Small intestine (tissue), 7 donors: ENCODE data around the gene ANP32E. TPM values are rescaled to one million over a fixed set of nuclear protein-coding genes. Genes with fewer than 3 reads are reported as not detected.

Experiments
- DNase-seq, 2 donors: peaks; one replicate each; pipeline versions ENCODE4 v3.0.0 to v3.0.0-alpha.2; 2013
- FAIRE-seq: peaks from 2 replicates; lab custom pipeline; 2012; peaks lifted over from hg19 to GRCh38; lab: Jason Lieb, UNC
- H3K27ac ChIP-seq, 3 donors: one replicate each; pipeline ENCODE4 v1.5.1; 2013; ENCODE audit warnings: low read length in 2 of 3, mild to moderate bottlenecking in 2 of 3, control low read depth in 1 of 3, inconsistent platforms in 1 of 3, low read depth in 1 of 3, moderate library complexity in 1 of 3
- H3K27me3 ChIP-seq, 3 donors: one replicate each; pipeline ENCODE4 v1.6.1; 2013; ENCODE audit warnings: low read length in 3 of 3, inconsistent platforms in 1 of 3; ENCODE audit not compliant: control insufficient read depth in 3 of 3, insufficient read depth in 3 of 3
- H3K36me3 ChIP-seq, 3 donors: one replicate each; pipeline ENCODE4 v1.6.1; 2013; ENCODE audit warnings: low read length in 3 of 3, inconsistent platforms in 1 of 3, low read depth in 1 of 3, mild to moderate bottlenecking in 1 of 3, moderate library complexity in 1 of 3; ENCODE audit not compliant: control insufficient read depth in 3 of 3, insufficient read depth in 2 of 3
- H3K4me1 ChIP-seq, 3 donors: one replicate each; pipeline ENCODE4 v1.6.1; 2013; ENCODE audit warnings: low read length in 2 of 3, inconsistent platforms in 1 of 3, low read depth in 1 of 3, mild to moderate bottlenecking in 1 of 3, moderate library complexity in 1 of 3; ENCODE audit not compliant: control insufficient read depth in 3 of 3, insufficient read depth in 2 of 3
- H3K4me3 ChIP-seq, 3 donors: one replicate each; pipeline ENCODE4 v1.5.1; 2013; ENCODE audit warnings: low read length in 3 of 3, control low read depth in 1 of 3, inconsistent platforms in 1 of 3, low read depth in 1 of 3, mild to moderate bottlenecking in 1 of 3, moderate library complexity in 1 of 3
- H3K9me3 ChIP-seq, 2 donors: one replicate each; pipeline ENCODE4 v1.6.1; 2013; ENCODE audit warnings: low read depth in 1 of 2, low read length in 1 of 2; ENCODE audit not compliant: control insufficient read depth in 2 of 2, insufficient read depth in 1 of 2
- WGBS, 3 donors: extraction: QIAGEN DNeasy Blood & Tissue Kit; methylation state at CpG; one replicate each; pipeline ENCODE4 v1.1.7; 2013; 5-methylcytosine and 5-hydroxymethylcytosine counted together
- polyA plus RNA-seq, 4 donors: library from polyadenylated mRNA; stranded (reverse) in 3 of 4; unstranded in 1 of 4; fragments of 200-250 nt in 3 of 4; fragments of 120-200 nt in 1 of 4; gene quantifications; one replicate each; pipeline versions ENCODE4 v1.2.1 to v1.2.3, GENCODE V29; 2013
- donor health status: healthy with polysubstance abuse.
- donor health status: control.
- donor health status: control.
- donor health status: Bipolar disorder and iron deficiency.
- donor health status: healthy.

Gene ANP32E
- polyA plus RNA-seq, 4 donors = 13.2 to 46.7 (median 30.6) TPM

DNA sequence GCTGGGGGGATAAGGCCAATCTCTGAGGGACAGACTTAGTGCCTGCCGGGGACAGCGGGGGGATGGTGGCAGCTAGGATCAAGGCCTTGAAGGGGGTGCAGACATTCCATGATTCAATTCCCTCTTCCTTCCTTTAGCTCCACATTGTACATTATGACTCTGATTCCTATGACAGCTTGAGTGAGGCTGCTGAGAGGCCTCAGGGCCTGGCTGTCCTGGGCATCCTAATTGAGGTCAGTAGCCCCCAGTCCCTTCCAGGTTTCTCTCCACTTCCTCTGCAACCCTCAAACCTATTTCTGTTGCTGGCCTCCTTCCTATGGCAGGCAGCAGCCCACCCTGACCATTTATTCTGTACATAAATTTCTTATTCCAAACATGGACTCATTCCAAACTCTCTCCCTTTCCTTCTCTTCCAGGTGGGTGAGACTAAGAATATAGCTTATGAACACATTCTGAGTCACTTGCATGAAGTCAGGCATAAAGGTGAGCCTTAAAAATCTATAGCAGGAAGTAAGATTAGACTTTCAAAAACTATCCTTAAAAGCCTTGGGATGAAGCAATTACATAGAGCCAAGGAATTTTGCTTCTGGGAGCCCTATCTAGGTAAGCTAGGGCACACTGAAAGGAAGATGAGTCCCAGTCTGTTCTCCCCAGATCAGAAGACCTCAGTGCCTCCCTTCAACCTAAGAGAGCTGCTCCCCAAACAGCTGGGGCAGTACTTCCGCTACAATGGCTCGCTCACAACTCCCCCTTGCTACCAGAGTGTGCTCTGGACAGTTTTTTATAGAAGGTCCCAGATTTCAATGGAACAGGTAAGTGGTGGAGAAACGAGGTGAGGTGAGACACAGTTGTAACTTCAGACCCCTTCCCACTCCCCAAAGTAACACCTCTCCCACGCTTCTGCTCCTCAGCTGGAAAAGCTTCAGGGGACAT, 26.7 kb upstream of the ANP32E start:
- 77 to 78% (median 78%) methylated on average over 6 of the region's 6 CpGs for WGBS, 3 donors
- peak overlapping the region in 1 of 3 donors; percentile 8 for H3K27ac ChIP-seq
- peaks cover 0 to 11% (median 0%) of the 10 kb centered on the region in 3 donors for H3K27me3 ChIP-seq
- DNase-seq = no peak
- H3K4me1 ChIP-seq = peaks cover 2 to 17% (median 3%) of the 10 kb centered on the region in 3 donors
- peaks cover 7 to 24% (median 10%) of the 10 kb centered on the region in 3 donors for H3K36me3 ChIP-seq
- no peaks in the 10 kb centered on the region for H3K9me3 ChIP-seq
- no peak overlapping the region for H3K4me3 ChIP-seq
- FAIRE-seq = no peak

DNA sequence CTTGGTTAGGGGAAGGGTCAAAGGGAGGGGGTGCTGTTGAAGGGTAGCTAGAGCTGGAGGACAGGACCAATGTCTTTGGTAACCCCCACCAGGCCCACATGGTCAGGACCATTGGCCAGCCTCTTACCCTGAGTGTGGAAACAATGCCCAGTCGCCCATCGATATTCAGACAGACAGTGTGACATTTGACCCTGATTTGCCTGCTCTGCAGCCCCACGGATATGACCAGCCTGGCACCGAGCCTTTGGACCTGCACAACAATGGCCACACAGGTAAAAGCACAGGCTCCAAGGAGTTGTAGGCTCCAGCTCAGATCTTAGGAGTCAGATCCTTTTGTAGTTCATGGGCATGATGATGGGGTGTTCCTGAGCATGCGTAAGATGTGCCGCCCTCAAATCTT, 25.5 kb upstream of the ANP32E start:
- H3K27ac ChIP-seq = no peak overlapping the region
- no peak overlapping the region for H3K4me3 ChIP-seq
- H3K27me3 ChIP-seq = peaks cover 0 to 22% (median 0%) of the 10 kb centered on the region in 3 donors
- no peak for FAIRE-seq
- H3K4me1 ChIP-seq = peaks cover 0 to 19% (median 0%) of the 10 kb centered on the region in 3 donors
- DNase-seq = no peak
- WGBS, 3 donors = 82 to 91% (median 87%) methylated on average over 6 of the region's 6 CpGs
- H3K36me3 ChIP-seq = peaks cover 3 to 11% (median 9%) of the 10 kb centered on the region in 3 donors
- H3K9me3 ChIP-seq = no peaks in the 10 kb centered on the region

DNA sequence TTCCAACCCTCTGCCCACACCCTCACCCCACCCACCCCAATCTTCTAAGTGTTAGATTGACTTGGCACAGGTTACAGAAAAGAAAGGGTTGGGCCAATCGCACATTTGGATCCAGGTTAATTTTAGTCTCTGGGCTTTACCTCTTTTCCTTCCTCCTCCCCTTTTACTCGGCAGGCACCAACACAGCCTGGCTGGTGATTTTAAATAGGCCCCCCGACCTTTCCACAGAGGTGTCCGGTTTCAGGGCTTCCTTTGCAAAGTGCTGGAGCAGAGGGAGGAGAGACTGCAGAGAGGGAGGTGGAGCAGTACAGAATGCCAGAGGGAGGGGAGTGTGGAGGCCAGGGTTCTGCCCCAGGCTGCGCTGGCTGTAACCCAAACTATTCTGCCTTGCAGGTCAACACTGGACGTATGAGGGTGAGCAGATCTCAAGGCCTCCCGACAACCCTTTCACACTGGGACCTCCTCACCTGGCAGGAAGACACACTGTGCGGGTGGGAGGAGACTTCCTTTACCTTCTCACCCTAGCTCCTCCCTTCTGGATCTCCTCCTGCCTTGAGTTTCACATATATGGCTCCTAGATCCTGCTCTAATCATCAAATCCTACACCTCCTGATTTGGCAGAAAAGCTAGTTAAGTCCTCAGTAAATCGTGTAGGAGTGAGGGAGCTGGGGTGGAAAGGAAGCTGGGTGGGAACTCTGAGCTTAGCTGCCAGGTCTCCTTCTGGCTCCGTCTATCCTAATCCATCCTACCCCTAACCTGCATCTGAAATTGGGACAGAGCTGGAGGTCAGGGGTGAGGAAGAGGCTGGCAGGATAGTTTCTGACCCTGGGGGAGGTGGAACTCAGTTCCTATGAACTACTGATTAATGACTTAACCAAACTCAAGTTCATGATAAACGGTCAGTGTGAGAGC, 24.1 kb upstream of the ANP32E start:
- no peak overlapping the region for H3K27ac ChIP-seq

DNA sequence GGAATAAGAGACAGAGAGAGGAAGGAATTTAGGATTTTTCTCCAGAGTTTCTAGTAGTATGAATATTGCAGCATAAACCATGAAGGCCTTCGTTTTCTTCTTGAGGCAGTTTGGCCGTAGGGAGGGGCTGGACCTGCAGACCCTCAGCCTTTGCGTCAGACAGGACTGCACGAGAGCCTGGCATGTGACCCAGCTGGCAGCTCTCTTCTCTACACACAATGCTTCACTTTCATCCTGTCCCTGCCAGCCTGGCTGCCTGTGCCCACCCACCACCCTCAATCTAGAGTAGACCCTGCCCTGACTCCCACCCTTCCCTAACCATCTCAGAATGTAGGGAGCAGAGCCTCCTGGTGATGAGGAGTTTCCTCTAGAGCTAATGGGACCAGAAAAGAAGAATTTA, 23.3 kb upstream of the ANP32E start:
- 45 to 67% (median 51%) methylated on average over 4 of the region's 4 CpGs for WGBS, 3 donors
- FAIRE-seq = no peak
- Histone ChIP-seq H3K4me1 (peaks cover 0 to 28% (median 0%) of the 10 kb centered on the region in 3 donors), H3K27me3 (peaks cover 0 to 26% (median 0%) of the 10 kb centered on the region in 3 donors), H3K4me3 (no peak overlapping the region), H3K9me3 (no peaks in the 10 kb centered on the region), H3K27ac (no peak overlapping the region), H3K36me3 (no peaks in the 10 kb centered on the region)
- DNase-seq = no peak

More for the DNA sequence above, 24.1 kb upstream of the ANP32E start:
- Histone ChIP-seq H3K9me3 (no peaks in the 10 kb centered on the region), H3K4me3 (peak overlapping the region in 1 of 3 donors; percentile 25), H3K27me3 (peaks cover 0 to 26% (median 0%) of the 10 kb centered on the region in 3 donors), H3K4me1 (peaks cover 0 to 28% (median 0%) of the 10 kb centered on the region in 3 donors), H3K36me3 (no peaks in the 10 kb centered on the region)
- WGBS, 3 donors = 12 to 27% (median 22%) methylated on average over 11 of the region's 11 CpGs
- peak; percentile 59 to 64 for DNase-seq
- no peak for FAIRE-seq

DNA sequence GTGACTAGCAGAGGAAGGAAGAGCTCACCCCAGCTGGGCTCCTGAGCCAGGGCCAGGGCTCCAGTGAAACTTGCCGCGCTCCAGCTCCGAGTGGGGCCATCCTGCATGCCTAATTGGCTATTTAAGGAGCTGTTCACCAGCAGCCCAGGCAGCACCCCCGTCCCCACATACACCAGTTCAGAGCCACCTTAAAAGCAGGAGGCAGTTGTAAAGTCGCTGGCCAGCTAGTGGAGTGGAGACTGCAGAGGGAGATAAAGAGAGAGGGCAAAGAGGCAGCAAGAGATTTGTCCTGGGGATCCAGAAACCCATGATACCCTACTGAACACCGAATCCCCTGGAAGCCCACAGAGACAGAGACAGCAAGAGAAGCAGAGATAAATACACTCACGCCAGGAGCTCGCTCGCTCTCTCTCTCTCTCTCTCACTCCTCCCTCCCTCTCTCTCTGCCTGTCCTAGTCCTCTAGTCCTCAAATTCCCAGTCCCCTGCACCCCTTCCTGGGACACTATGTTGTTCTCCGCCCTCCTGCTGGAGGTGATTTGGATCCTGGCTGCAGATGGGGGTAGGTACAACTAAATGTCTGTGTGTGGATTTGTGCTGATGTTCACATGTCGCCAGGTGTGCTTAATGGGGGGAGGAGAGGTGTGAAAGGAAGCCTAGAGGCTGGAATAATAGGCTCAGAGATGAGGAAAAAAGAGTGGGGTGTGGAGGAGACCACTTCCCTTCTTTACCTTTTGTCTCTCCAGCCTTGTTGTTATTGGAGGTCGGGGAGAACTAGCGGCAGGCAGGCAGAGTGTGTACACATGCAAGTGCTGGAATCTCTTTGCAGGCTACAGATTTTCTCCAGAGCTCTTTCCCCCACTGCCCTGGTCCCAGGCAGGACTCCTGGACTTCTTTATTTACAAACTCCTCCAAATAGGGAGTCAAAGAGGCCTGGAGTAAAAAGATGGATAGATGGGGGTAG, 22.0 kb upstream of the ANP32E start, which contains the start of gene CA14:
TSS of gene CA14 (plus strand) at position 151 of the 962 bp plus-strand sequence. CDS start at position 506, 355 bp downstream.
- no peak within 1 kb of the TSS for H3K27ac ChIP-seq
- DNase-seq (no peak), FAIRE-seq (no peak)
- peaks cover 0 to 28% (median 0%) of the 10 kb centered on the region in 3 donors for H3K4me1 ChIP-seq
- WGBS, 3 donors = 44 to 62% (median 57%) methylated on average over 13 of the region's 13 CpGs
- H3K9me3 ChIP-seq = no peaks in the 10 kb centered on the region
- H3K27me3 ChIP-seq = peaks cover 0 to 26% (median 0%) of the 10 kb centered on the region in 3 donors
- no peaks in the 10 kb centered on the region for H3K36me3 ChIP-seq
- no peak within 1 kb of the TSS for H3K4me3 ChIP-seq

DNA sequence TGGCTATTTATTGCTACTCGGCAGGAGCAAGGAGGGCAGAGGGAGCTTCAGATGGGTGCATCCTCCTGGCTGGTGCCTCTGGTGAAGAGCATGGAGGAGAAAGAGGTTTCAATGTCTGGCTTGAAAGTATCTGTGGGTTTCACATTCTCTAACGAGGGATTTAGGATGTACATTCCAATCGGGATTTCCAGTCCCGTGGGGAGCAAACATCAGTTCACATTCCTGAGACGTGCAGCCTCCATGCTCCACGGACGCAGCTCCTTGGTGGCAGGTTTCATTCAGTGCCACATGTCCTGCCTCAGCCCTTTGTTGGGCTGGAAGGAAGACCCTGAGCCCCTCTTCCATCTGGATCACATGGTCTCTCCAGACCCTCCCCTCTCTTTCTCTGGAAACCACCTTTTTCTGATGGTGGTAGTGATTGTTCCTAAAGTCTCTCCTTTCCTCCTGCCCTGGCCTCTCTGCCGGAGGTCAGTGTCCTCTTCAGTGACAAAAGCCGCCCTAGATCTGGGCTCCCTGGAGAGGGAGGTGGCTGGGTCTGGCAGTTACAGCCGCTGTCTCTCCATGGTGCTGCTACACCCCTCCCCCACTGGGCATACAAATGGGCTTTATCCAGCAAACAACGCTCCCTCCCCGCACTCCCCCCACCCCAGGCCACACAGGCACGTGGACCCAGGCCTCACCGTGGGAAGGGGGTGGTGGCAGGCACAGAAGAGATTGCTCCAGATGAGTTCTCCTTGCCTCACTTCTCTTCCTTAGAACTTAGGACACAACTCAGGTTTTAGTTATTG, 20.8 kb upstream of the ANP32E start:
- Histone ChIP-seq H3K4me3 (no peak overlapping the region), H3K27ac (no peak overlapping the region), H3K9me3 (no peaks in the 10 kb centered on the region), H3K27me3 (peaks cover 0 to 26% (median 0%) of the 10 kb centered on the region in 3 donors), H3K36me3 (no peaks in the 10 kb centered on the region), H3K4me1 (peaks cover 0 to 28% (median 0%) of the 10 kb centered on the region in 3 donors)
- WGBS, 3 donors = 29 to 36% (median 35%) methylated on average over 14 of the region's 14 CpGs
- DNase-seq (no peak), FAIRE-seq (no peak)

DNA sequence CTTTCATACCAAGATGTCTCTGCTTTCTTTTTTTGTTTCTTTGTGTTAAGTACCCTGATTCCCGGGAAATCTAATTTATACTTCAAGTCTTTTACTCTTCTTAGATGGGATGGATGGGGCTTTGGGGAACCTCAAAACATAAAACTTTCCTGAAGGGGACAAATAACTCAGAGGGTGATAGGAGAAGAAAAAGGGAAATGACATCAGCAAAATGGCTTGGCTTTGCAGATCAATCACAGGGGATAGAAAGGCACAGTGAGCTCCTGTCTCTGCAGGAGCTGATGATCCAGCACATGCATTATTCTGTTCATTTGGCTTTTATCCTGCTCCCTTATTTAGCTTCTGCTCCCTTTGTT, 20.3 kb upstream of the ANP32E start:
- FAIRE-seq = no peak
- Histone ChIP-seq H3K4me3 (no peak overlapping the region), H3K9me3 (no peaks in the 10 kb centered on the region), H3K27ac (no peak overlapping the region), H3K4me1 (peaks cover 0 to 28% (median 0%) of the 10 kb centered on the region in 3 donors), H3K36me3 (no peaks in the 10 kb centered on the region), H3K27me3 (peaks cover 0 to 26% (median 0%) of the 10 kb centered on the region in 3 donors)
- WGBS, 3 donors = 0 to 2% (median 0%) methylated on average over 1 of the region's 1 CpG
- DNase-seq = no peak
